HL-60 (cell line): ENCODE results near the gene TFF2.
A peak's percentile ranks its signal among the peaks of the same experiment; 100 is the strongest.

Experiments
- DNase-seq, 2 experiments: peaks; one replicate each; pipeline ENCODE4 v3.0.0-alpha.2; 2010 to 2020; ENCODE audit warnings: low read depth in 1 of 2, low spot score in 1 of 2
- H3K27ac ChIP-seq: fragments of 250-450 bp; sonication (Bioruptor Pico); replicated peaks from 2 replicates; pipeline ENCODE4 v1.5.1; 2020; ENCODE audit warnings: mild to moderate bottlenecking, moderate library complexity
- H3K27me3 ChIP-seq: fragments of 250-450 bp; sonication (Bioruptor Pico); 2 replicates; pipeline ENCODE4 v1.5.1; 2021; ENCODE audit warnings: mild to moderate bottlenecking, moderate library complexity; ENCODE audit not compliant: insufficient read depth, poor library complexity, severe bottlenecking
- H3K4me3 ChIP-seq: replicated peaks from 2 replicates; pipeline ENCODE4 v1.5.1; 2011; ENCODE audit warnings: mild to moderate bottlenecking, control low read depth, low read length; ENCODE audit not compliant: insufficient read depth
- GABPA ChIP-seq: IDR thresholded peaks from 2 replicates; pipeline ENCODE4 v1.6.1; 2012; ENCODE audit warnings: low read depth
- POLR2AphosphoS5 ChIP-seq: IDR thresholded peaks from 2 replicates; pipeline ENCODE4 v1.6.1; 2012; ENCODE audit warnings: low read depth
- SPI1 ChIP-seq: IDR thresholded peaks from 2 replicates; pipeline ENCODE4 v1.6.1; 2012; ENCODE audit warnings: low read depth, mild to moderate bottlenecking, borderline replicate concordance
- TF ChIP-seq, protein P1 (sequence below): IDR thresholded peaks from one replicate; pipeline ENCODE4 v1.5.1; 2011; ENCODE audit warnings: low read length, control low read depth, inconsistent platforms; ENCODE audit not compliant: insufficient read depth
- TF ChIP-seq, protein P2 (sequence below): IDR thresholded peaks from 2 replicates; pipeline ENCODE4 v1.6.1; 2012; ENCODE audit warnings: low read depth; ENCODE audit not compliant: insufficient replicate concordance

TFF2 gene

DNA sequence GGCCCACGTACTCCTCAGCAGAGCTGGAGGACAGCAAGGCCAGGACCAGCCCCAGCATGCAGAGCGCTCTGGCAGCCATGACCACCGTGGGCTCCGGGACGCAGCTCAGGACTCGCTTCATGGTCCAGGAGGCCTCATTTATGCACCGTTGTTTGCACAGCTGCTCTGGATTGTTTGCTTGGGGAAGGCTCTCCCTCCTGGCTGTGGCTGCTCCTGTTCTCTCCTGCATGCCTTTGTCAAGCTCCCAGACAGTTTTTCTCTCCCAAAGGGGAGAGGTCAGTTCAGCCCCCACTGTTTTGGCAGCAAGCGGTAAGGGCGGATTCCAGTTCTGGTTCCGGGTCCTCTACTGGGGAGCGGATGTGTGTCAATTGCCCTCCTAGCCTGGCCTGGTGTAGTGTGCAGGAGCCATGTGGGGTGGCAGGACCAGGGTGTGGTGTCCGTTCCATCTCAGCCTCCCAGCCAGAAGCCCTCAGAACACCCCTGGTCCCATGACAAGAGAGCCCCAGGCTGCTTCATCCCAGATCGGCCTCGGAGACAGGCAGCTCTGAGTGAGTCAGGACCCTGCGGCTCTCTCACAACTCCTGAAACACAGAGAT, 35.4 kb downstream of the TFF2 start, which contains the start of gene TFF3:
Gene TFF3, minus strand, starts transcription at position 114 of the 596 bp plus-strand sequence. Its CDS starts 35 bp downstream, at position 79.
- Histone ChIP-seq H3K4me3 (no peak within 1 kb of the TSS), H3K27me3 (no peaks in the 10 kb centered on the region), H3K27ac (no peak within 1 kb of the TSS)
- TF ChIP-seq GABPA: no peak
- TF ChIP-seq, protein P1, sequence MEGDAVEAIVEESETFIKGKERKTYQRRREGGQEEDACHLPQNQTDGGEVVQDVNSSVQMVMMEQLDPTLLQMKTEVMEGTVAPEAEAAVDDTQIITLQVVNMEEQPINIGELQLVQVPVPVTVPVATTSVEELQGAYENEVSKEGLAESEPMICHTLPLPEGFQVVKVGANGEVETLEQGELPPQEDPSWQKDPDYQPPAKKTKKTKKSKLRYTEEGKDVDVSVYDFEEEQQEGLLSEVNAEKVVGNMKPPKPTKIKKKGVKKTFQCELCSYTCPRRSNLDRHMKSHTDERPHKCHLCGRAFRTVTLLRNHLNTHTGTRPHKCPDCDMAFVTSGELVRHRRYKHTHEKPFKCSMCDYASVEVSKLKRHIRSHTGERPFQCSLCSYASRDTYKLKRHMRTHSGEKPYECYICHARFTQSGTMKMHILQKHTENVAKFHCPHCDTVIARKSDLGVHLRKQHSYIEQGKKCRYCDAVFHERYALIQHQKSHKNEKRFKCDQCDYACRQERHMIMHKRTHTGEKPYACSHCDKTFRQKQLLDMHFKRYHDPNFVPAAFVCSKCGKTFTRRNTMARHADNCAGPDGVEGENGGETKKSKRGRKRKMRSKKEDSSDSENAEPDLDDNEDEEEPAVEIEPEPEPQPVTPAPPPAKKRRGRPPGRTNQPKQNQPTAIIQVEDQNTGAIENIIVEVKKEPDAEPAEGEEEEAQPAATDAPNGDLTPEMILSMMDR: no peak
- no peak for TF ChIP-seq SPI1
- TF ChIP-seq, protein P2, sequence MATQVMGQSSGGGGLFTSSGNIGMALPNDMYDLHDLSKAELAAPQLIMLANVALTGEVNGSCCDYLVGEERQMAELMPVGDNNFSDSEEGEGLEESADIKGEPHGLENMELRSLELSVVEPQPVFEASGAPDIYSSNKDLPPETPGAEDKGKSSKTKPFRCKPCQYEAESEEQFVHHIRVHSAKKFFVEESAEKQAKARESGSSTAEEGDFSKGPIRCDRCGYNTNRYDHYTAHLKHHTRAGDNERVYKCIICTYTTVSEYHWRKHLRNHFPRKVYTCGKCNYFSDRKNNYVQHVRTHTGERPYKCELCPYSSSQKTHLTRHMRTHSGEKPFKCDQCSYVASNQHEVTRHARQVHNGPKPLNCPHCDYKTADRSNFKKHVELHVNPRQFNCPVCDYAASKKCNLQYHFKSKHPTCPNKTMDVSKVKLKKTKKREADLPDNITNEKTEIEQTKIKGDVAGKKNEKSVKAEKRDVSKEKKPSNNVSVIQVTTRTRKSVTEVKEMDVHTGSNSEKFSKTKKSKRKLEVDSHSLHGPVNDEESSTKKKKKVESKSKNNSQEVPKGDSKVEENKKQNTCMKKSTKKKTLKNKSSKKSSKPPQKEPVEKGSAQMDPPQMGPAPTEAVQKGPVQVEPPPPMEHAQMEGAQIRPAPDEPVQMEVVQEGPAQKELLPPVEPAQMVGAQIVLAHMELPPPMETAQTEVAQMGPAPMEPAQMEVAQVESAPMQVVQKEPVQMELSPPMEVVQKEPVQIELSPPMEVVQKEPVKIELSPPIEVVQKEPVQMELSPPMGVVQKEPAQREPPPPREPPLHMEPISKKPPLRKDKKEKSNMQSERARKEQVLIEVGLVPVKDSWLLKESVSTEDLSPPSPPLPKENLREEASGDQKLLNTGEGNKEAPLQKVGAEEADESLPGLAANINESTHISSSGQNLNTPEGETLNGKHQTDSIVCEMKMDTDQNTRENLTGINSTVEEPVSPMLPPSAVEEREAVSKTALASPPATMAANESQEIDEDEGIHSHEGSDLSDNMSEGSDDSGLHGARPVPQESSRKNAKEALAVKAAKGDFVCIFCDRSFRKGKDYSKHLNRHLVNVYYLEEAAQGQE: no peak
- TF ChIP-seq POLR2AphosphoS5: no peak
- no peak for DNase-seq

DNA sequence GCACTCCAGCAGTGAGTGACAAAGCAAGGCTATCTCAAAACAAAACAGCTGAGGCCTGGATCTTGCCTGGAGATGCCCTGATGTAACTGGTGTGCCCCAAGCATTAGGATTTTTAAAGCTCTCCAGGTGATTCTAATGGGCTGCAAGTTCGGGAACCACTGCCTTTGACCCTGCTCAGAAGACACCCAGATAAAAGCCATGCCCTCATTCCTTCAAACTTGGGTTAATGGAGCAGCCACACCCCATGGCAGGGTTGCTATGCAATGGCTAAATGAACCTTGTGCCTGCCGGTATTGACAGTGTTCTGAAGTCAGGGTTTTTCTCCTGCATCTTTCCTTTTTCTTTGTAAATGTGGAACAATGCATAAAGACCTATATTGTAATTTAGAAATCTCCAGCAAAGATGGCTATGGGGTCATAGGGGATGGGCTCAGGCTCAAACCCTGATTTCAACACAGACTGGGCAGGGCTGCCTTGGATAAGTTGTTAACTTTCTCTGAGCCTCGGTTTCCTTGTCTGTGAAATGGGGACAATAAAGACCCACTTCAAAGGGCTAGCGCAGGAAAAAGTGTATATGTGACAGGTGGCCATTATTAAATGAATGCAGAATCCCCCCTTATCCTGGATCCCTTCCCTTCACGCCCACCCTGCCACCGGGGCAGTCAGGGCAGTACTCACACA, 36.0 kb downstream of the TFF2 start:
- TF ChIP-seq, protein P2: no peak
- TF ChIP-seq SPI1: no peak
- TF ChIP-seq, protein P1: no peak
- TF ChIP-seq GABPA: no peak
- no peak for TF ChIP-seq POLR2AphosphoS5
- DNase-seq: no peak
- H3K27ac ChIP-seq: no peak overlapping the region
- no peak overlapping the region for H3K4me3 ChIP-seq
- H3K27me3 ChIP-seq: no peaks in the 10 kb centered on the region

DNA sequence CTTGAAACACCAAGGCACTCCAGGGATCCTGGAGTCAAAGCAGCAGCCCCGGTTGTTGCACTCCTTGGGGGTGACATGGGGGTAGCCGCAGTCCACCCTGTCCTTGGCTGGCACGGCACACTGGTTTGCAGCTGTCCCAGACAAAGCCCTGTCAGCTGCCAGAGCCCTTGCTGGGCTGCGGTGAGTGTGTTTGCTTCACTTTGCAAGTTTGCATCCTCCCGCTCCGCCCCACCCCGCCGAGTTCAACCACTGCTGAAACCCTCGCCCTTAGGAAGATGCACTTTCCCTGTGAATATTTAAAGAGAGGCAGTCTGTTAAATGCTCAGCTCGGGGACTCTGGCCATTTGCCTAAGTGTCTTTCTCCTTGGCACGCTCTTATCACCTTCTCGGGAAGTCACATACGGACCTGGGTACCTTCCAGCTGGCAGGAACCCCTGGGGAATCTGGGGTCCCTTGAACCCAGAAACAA, 37.3 kb downstream of the TFF2 start:
- Histone ChIP-seq H3K4me3 (no peak overlapping the region), H3K27me3 (no peaks in the 10 kb centered on the region), H3K27ac (no peak overlapping the region)
- TF ChIP-seq GABPA (no peak), POLR2AphosphoS5 (peak; percentile 59)
- peak in 1 of 2 experiments; percentile 86 for DNase-seq

DNA sequence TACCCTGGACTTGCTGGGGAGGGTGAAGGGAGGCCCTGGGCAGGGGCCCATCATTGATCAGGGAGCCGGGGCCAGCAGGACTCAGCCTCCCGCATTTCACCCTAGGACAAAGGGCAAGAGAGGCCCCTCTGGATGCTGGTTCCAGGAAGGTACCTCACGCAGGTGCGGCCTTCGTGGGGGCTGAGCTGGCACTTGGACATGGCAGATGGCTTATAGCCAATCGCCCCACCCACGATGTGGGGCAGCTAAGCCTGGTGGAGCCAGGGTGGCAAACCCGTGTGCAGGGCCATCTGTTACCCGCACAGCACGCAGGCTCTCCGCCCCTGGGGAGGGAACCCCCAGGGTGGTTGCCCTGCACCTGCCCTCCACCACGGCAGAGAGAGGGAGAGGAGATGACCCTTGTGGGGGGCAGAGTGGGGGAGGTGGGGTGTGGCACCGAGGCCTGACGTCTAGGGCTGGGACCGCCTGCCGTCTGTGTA, 38.1 kb downstream of the TFF2 start:
- H3K4me3 ChIP-seq: no peak overlapping the region
- H3K27ac ChIP-seq: no peak overlapping the region
- H3K27me3 ChIP-seq: no peaks in the 10 kb centered on the region
- DNase-seq: no peak
- TF ChIP-seq GABPA (no peak), POLR2AphosphoS5 (no peak), SPI1 (no peak)
- TF ChIP-seq, protein P2: no peak
- TF ChIP-seq, protein P1: no peak
